SKM-1 treated with dmso at 0.1 percent for 144 hours (cell line): ENCODE data around the gene GRK6.

ENCODE experiments used
- DNase-seq: peaks from one replicate; lab custom pipeline; 2025; ENCODE audit not compliant: unreplicated experiment; lab: John Stamatoyannopoulos, UW

The GRK6 gene

DNA sequence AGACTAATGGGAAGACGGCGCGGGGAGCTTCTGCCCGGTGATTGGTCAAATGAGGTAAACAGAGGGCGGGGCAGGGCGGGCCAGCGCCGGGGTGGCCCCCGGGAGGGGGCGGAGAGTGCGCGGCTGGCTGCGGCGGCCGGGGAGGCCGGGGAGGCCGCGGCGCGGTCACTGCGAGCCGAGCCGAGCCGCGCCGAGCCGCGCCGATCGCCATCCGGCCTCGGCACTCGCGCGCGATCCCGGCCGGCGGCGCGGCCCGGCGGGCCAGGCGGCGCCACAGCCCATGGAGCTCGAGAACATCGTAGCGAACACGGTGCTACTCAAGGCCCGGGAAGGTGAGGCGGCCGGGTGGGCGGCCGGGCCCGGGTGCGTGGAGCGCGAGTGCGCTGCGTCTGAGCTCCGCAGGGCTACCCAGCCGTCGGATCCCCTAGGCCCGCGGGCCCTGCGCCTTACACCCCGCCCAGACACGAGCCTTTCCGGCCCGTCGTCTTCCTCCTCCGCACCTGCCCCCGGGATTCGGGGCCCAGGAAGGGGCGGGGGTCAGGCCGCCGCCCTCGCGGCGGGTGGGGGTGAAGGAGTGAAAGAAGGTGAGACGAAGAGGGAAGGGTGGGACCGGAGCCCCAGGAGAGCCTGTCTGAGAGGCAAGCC, at the start of gene GRK6:
TSS of gene GRK6 (plus strand) at position 111 of the 645 bp plus-strand sequence. CDS start at position 281, 170 bp downstream.
- no peak for DNase-seq

DNA sequence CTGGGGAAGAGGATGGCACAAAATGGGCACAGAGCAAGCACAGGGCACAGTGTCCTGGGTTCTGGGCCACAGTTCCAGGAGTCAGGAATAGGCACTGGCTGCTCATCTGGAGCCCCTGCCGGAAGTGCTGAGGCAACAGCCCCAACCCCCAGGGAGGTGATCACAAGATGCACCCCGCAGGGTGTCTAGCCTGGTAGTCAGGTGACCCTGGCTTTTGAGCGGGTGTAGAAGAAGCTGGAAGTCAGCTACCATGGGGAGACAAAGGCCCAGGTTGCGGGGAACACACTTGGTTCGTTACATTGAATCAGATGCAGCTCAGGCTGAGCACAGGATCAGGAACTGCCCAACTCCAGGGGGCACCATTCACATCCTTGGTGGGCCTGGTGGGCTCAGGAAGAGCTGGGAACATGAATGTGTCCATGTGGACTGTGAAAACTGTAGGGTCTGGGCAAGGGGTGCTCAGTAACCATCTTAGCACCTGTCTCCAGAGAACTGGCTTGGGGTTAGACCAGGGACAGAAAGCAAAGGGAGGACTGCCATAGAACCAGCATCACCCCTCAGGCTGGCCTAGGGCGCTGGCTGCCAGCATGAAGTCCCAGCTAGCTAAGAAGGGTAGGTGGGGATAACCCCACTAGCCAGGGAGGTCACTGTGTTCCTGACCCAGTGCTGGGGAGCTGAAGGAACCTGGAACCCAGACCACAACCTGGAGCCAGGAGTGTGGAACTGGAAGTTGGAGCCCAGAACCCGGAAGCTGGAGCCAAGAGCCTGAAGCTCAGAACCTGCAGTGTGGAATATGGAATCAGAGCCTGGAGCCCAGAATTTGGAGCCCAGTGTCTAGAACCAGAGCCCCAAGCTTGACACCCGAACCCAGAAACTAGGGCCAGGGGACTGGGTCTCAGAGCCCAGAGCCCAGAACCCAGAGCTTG, 48.4 kb upstream of the GRK6 start:
- no peak for DNase-seq

- DNase-seq = no peak
Measured at GRCh38 chr5:177378884-177379883, 47.3 kb upstream of the GRK6 start.

GRCh38 chr5:177380805-177381126, 45.7 kb upstream of the GRK6 start:
- DNase-seq = no peak

- DNase-seq = no peak
Measured at GRCh38 chr5:177382423-177383029, 44.0 kb upstream of the GRK6 start.

- DNase-seq = no peak
Measured at GRCh38 chr5:177383181-177383580, 43.3 kb upstream of the GRK6 start.

DNA sequence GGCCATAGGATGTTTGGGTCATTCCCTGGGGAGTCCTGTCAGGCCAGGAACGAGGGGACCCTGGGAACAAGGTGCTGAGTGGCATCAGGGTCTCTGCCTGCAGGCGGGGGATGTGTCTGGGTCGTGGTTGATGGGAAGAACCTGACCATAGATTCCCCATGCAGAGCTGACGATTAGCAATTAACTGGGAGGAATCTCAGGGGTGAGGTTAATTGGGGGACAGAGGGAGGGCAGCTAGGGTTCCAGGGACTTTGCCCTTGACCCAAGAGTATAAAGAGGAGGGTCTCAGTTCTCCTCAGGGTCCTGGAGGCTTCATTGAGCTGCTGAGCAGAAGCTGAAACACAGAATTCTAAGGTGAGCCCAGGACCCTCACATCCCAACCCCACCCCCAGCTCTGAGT, 42.3 kb upstream of the GRK6 start, which contains the start of gene SLC34A1:
TSS of gene SLC34A1 (plus strand) at position 301 of the 400 bp plus-strand sequence. CDS start 1,308 bp downstream, outside the sequence.
- no peak for DNase-seq

DNA sequence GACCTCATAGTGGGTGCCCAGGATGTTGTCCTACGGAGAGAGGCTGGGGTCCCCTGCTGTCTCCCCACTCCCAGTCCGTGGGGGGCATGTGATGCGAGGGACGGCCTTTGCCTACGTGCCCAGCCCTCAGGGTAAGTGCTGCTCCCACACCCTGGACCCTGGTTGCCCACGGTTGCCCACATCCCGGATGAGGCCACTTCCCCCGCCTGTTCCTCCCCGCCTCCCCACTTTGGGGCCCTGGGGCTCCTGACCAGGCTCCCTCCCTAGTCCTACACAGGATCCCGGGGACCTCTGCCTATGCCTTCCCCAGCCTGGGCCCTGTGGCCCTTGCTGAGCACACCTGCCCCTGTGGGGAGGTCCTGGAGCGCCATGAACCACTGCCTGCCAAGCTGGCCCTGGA, 40.8 kb upstream of the GRK6 start:
- DNase-seq = no peak

GRCh38 chr5:177386542-177386941, 39.9 kb upstream of the GRK6 start:
- no peak for DNase-seq

- no peak for DNase-seq
Measured at GRCh38 chr5:177387405-177387804, 39.1 kb upstream of the GRK6 start.

GRCh38 chr5:177388521-177389052, 37.9 kb upstream of the GRK6 start:
- DNase-seq = no peak

GRCh38 chr5:177389241-177390169, 37.0 kb upstream of the GRK6 start:
- DNase-seq = peak; percentile 24

- DNase-seq = peak; percentile 67
Measured at GRCh38 chr5:177390363-177391300, 35.8 kb upstream of the GRK6 start.

DNA sequence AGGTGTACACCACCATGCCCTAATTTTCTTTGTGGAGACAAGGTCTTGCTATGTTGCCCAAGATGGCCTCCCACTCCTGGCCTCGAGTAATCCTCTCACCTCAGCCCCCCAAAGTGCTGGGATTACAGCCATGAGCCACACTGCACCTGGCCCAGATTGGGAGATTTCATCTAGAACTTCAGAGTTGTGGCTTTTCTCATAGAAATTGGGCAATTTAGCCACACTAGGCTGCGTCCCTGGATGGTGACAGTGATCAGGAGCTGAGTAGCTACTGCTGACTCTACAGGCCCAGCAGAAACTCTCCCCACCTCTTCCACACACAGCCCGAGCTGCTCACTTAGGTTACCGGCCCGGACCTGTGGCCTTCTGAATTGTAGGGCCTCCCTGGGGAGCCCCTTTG, 33.7 kb upstream of the GRK6 start:
- DNase-seq = peak; percentile 36

- peak; percentile 52 for DNase-seq
Measured at GRCh38 chr5:177393206-177393765, 33.2 kb upstream of the GRK6 start.

GRCh38 chr5:177393990-177394389, 32.5 kb upstream of the GRK6 start:
- no peak for DNase-seq

- no peak for DNase-seq
Measured at GRCh38 chr5:177396078-177396477, 30.4 kb upstream of the GRK6 start.

DNA sequence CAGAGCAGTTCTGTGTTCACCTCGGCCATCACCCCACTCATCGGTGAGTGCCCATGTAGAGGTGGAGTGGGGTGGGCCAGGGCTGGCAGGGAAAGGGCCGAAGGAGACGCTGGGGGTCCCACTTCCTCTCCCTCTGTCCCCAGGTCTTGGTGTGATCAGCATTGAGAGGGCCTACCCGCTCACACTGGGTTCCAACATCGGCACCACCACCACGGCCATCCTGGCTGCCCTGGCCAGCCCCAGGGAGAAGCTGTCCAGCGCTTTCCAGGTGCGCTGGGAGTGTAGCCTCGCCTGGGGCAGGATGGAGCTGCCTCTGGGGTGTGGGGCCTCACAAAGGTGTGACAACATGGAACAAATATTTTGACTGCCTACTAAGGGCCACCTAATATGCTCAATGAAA, 29.7 kb upstream of the GRK6 start:
- no peak for DNase-seq
